ENCODE results near the gene APOA4.

The APOA4 gene

GRCh38 chr11:116813170-116813569 lies 9.9 kb downstream of the APOA4 start (continued):
- TF ChIP-seq TSHZ1 (tag by site-specific recombination; IDR thresholded peaks at IDR 0.05; ENCODE audit: borderline replicate concordance) (no peak), ZNF48 (tag by site-specific recombination; IDR thresholded peaks at IDR 0.05) (no peak), ZNF140 (tag by site-specific recombination; IDR thresholded peaks at IDR 0.05) (no peak), ZXDB (tag by site-specific recombination; IDR thresholded peaks at IDR 0.05) (no peak), ZNF621 (tag by site-specific recombination; IDR thresholded peaks at IDR 0.05) (no peak), ZNF416 (tag by site-specific recombination; IDR thresholded peaks at IDR 0.05) (no peak)

GRCh38 chr11:116812109-116812508 lies 11.0 kb downstream of the APOA4 start:
- no peaks in the 10 kb centered on the region for H3K4me1 ChIP-seq (ENCODE audit: control insufficient read depth, insufficient read depth, low read length)
- POLR2A ChIA-PET: no interaction called here
- H3K4me3 ChIP-seq (ENCODE audit: low read depth, low read length): no peak overlapping the region

More at GRCh38 chr11:116812109-116812508, 11.0 kb downstream of the APOA4 start:
- H3K36me3 ChIP-seq (ENCODE audit: control insufficient read depth in 2 of 2, insufficient read depth in 1 of 2, low read length in 2 of 2): no peaks in the 10 kb centered on the region
- no peak overlapping the region for H3K27ac ChIP-seq (ENCODE audit: extremely low read depth, low read depth, low read length)
- CTCF ChIA-PET: interaction anchor here (0.6 to 2.4 kb wide), 4 partner anchors 18 to 145 kb away, joined by 4 to 19 read pairs (median 10); no protein-coding TSS in a partner anchor
- no peaks in the 10 kb centered on the region for H3K9me3 ChIP-seq (ENCODE audit: control insufficient read depth, insufficient read depth, low read depth, low read length)
- no peak for TF ChIP-seq ZNF692 (tag by site-specific recombination; IDR thresholded peaks at IDR 0.05)
- no peak for TF ChIP-seq ZNF18 (tag by site-specific recombination; IDR thresholded peaks at IDR 0.05)
- TF ChIP-seq ZNF366 (tag by site-specific recombination; conservative IDR thresholded peaks at IDR 0.05): no peak
- TF ChIP-seq ZNF324 (tag by site-specific recombination; IDR thresholded peaks at IDR 0.05): no peak
- TF ChIP-seq PRDM6 (tag by site-specific recombination; IDR thresholded peaks at IDR 0.05): no peak
